Measurements from ENCODE around the gene IGFBP2.

- no peak for TF ChIP-seq CTCF (conservative IDR thresholded peaks at IDR 0.05)
- no peak for TF ChIP-seq ZFX (IDR thresholded peaks at IDR 0.05)
Measured at GRCh38 chr2:216663846-216664245, 30.6 kb downstream of the IGFBP2 start.
